HG02840 (cell line): ENCODE results near the gene POLRMT.

Source experiments
- ATAC-seq: cut with Tn5 transposase; IDR thresholded peaks from one replicate; pipeline ENCODE4 v1.9.1; 2021; ENCODE audit warnings: mild to moderate bottlenecking, moderate library complexity, moderate number of reproducible peaks; ENCODE audit not compliant: unreplicated experiment, low FRiP score

The POLRMT gene

DNA sequence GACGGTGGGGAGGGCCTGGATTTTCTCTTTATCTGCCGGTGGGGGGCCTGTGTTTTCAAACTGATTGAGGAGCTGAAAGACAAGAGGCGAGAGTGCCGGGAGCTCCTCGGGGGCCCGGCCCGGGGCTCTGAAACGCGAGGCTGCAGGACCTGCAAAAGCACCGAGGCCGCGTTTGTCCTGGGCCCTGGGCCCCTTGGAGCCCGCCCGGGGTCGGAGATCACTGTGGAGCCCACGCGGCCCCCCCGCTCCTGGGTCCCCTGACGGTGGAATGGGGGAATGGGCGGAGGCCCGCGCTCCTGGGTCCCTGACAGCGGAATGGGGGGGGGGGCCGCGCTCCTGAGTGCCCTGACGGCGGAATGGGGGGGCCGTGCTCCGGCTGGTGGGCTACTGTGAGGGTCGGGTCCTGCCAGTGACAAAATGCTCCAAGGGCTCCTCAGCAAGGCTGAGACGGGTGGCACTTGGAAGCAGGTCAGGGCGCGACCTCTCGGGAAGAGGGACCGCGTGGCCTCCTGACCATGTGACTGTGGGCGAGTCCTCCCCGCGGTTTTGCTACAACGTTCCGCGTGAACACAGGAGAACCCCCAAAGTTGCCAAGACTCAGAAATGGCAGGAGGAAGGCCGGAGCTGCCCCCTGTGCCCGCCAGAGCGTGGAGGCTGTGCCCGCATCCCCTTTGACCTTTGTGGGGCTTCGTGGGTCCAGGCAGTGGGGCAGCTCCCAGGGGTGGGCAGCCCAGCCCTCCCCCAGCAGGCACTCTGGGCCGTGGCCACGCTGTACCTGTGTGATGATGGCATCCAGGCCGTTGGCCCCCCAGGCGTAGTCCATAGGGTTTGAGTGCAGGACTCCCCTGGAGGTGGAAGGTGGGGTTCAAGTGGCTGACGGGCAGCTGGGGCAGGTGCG, 15.8 kb upstream of the POLRMT start:
- ATAC-seq: no peak

DNA sequence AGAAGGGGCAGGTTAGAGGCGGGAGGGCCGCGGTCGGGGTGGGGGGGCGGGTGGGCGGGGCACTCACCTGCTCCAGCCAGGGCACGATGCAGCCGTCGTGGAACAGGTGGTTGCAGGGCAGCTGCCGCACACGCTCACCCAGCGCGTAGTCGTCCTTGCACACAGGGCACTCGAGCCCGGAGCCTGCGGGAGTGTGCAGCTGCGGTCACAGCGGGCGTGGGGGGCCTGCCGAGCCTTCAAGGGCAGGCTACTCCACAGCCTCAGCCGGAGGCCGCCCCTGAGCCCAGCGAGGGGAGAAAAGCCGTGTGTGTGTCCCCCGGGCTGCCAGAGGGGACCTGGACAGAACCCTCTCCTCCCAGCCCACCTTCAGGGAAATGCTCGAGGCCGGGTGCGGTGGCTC, 15.0 kb upstream of the POLRMT start:
- ATAC-seq: no peak

DNA sequence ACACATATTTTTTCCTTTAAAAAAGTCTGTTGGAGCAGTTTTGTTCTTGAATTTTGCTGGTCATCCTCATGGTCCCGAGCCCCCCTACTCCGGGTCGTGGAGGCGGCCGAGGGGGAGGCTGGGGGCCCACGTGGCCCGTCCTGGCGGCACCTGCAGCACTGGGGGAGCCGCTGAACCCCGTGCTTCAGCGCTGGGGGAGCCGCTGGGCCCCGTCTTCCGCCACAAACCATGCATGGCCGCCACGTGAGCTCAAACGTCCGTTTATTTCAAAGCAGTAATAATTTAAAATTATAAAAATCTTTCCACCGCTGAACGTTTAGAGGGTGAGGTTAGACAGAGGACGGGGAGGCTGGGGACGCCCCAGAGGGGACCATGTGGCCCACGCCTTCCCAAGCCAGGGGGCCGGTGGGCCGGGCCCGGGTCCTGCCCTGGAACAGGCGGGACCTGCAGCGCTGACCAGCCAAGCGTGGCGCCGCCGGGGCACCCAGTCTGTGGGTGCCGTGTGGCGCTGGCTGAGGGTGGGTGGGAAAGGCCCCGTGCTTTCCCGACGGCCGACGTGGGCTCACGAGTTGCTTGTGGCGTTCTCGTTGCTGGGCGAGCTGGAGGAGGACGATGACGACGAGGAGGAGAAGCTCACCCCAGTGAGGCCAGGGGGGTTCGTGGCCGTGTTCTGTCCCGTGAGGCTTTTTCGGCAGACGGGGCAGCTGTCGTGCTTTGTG, 14.4 kb upstream of the POLRMT start:
- ATAC-seq: no peak

DNA sequence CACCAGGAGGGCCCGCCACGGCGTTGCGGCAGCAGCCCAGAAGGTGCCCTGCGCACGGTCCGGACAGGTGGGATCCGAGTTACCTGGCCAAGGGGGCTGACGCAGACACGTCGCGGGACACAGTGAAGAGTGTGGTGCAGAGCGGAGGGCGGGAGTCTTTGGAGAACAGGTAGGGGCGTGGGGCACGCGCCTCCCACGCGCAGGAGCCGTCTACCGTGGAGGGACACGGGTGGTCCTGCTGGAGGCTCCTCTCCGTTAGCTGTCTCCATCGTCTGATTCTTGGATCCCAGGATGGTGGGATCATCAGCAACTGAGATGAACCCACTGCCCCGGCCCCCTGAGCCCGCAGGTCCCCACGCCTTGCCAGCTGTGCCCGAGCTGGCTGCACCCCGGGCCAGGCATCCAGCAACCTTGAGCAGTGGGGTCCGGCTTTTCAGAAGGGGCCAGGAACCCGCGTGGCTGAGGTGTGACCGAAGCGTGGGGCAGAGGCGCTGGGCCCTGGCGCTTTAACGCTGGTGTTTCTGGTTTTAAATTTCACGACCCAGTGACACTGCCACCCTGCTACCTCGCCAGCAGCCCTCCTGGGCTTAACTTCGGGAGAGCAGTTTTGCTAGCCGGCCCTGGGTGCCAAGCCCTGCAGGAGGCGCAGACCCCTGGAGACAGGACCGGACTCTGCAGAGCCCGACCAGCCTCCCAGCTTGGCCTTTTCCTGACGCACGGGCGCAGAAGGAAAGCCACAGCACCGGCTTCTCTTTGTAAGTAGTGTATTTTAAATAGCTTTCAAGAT, 13.6 kb upstream of the POLRMT start:
- no peak for ATAC-seq

DNA sequence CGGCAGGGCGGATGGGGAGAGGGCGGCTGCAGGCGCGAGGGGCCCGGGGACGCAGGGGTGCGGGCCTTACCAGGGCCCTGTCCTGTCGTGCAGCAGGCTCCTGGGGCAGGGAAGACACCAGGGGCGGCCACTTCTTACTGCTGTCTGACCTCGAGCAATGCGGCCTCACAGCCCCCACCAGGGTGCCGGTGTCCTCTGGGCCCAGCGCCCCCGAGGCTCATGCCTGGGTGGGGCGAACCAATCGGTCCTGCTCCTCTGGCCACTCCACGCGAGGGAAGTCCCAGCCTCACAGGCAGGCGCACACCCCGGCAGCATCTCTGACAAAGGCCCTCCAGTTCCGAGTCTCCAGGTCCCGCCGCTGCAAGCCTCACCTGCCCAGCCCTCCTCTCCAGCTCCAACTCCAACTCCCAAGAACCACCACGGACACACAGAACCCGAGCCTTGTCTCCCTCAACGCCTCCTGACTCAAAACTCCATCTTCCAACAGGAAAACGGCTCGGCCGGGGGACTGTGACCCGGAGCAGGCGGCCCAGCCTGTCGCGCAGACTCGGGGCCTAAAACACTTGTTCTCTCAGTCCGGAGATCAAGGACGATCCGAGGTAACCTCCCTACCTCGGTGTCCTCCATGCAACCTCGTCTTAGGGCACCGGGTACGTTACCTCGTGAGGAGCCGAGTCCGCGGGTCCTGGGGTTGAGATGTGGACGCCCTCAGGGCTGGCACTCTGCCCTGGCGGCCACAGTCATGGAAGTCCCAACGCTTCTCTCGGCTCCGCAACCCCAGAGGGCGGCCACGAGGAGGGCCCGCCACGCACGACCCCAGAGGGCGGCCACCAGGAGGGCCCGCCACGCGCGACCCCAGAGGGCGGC, 12.8 kb upstream of the POLRMT start:
- no peak for ATAC-seq

DNA sequence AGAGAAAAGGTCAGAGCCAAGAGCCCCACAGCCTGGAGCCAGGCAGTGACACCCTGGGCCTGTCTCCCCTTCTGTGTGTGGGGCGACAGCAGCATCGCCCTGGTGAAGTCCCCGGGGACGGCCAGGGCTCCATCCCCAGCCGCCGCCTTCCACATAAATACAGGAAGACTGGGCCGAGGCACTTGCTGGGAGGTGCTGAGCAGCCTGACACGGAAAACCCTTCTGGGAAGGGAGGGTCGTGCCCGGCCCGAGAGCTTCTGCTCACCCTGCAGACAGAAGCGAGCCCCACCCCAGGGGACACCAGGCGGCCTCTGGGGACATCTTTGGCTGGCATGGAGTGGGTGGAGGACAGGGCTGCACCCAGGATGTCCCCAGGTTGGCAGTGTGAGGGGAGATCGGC, 11.5 kb upstream of the POLRMT start:
- no peak for ATAC-seq

DNA sequence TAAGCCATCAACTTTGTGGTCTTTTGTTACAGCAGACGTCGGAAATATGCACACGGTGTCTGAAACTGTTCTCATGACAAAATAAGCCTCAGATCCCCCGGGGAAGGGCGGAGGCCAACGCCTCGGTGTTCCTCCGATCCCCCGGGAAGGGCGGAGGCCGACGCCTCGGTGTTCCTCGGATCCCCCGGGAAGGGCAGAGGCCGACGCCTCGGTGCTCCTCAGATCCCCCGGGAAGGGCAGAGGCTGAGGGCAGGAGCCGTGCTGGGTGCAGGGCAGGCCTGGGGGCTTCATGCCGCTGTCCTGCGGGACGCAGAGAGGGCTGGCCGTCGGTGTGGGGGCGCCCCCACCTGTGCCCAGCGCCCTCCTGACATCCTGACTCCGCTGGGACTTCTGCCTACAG, 11.0 kb upstream of the POLRMT start:
- ATAC-seq: no peak

DNA sequence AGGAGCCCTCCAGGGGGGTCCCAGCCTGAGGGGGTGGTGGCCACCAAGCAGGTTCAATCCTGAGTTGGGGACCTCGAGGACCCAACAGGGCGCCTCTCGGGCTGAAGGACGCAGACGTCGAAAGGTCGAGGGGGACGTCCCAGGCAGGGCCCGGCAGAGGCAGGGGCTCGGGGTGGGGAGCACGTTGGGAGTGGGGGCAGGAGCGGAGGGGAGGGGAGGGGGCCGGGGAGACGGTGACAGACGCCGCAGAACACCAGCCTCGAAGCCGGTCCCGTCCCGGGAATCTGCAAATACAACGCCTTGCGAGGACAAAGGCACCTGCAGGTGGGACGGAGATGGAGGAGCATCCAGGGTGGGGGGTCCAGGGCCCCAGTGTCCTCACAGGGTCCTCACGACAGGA, 10.4 kb upstream of the POLRMT start:
- ATAC-seq: no peak

DNA sequence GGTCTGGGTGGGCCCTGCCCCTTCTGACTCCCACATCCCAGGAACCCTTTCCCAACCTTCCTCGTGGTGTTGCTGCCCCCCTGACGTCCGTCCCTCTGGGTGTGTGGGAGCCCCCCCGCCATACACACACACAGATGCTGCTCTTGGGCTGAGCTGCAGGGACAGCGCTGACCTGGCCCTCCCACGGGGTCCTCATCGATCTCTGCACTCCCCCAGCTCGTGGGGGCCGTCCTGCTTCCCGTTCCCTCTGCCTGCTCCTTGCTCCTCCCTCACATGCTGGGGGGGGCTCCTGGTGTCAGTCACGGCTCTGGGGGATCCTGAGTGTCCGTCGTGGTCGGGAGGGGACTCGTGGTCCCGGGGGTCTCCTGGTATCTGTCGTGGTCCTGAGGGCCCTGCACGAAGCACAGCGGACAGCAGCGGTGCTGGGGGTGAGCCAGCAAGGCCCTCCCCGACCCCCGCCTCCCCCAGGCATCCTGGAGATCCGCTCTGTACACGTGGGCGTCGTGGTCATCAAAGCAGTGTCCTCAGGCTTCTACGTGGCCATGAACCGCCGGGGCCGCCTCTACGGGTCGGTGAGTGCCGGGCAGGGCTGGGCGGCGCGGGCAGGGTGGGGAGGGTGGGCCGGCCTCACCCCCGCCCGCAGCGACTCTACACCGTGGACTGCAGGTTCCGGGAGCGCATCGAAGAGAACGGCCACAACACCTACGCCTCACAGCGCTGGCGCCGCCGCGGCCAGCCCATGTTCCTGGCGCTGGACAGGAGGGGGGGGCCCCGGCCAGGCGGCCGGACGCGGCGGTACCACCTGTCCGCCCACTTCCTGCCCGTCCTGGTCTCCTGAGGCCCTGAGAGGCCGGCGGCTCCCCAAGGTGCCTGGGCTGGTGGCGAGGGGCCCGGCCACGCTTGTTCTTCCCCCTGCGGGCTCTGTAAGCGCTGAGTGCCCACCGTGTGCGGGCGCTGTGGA, 9.7 kb upstream of the POLRMT start:
- ATAC-seq: no peak

DNA sequence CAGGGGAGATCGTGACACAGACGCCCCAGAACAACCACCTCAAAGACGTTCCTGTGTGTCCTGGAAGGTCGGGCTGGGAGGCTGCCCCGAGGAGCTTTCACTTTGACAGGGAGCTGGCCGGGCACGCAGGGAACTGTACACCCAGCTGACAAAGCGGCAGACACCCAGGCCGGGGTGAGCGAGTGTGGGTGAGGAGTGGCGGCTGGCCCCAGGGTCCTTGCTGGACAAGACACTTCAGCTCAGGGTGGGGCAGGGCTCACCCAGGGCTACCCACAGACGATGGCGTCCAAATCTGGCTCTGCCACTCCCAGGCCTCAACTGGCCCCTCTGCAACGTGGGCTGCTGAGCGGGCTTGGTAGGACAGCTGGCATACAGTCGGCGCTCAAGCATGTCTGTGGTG, 8.4 kb upstream of the POLRMT start:
- ATAC-seq: no peak

DNA sequence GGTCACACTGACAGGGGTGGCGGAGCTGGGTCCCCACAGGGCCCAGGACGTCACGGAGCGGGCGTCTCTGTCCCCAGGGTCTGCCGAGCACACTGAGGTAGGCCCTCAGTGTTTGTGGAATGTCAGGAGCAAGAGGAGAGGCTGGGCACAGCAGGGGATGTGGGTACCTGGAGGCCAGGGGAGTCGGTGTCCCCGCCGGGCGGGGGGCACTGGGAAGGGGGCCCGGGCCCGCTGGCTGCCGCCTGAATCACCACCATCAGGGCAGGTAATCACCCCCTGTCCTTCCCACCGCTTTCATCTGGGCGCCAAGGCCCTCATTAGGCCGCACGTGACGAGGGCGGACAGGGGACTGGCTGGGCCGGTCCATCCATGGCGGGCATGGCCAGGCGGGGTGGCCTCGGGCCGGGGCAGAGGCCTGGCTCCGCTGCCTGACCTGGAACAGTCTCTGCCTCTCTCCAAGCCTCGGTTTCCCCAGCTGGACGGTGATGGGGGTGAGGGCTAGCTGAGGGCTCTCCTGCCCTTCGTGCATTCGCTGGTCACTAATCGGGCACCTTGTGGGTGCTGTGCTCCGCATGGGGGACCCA, 7.4 kb upstream of the POLRMT start:
- ATAC-seq: no peak

DNA sequence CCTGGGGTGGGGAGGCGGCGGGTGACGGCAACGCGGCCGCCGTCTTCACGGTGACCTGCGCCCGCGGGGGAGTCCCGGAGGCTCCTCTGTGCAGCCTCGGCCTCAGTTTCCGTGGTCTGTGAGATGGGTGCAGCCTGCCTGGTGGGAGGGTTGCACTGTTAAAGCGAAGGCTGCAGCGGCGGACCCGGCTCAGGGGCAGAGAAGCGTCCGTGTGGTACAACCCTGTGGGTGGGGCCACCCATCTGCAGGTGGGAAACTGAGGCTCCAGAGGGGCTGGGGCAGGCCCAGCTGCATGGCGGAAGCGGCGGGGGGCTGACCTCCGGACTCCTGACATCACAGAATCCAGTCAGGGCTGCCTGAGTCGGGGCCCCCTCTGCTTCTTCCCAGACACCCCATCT, 6.8 kb upstream of the POLRMT start:
- ATAC-seq: no peak

DNA sequence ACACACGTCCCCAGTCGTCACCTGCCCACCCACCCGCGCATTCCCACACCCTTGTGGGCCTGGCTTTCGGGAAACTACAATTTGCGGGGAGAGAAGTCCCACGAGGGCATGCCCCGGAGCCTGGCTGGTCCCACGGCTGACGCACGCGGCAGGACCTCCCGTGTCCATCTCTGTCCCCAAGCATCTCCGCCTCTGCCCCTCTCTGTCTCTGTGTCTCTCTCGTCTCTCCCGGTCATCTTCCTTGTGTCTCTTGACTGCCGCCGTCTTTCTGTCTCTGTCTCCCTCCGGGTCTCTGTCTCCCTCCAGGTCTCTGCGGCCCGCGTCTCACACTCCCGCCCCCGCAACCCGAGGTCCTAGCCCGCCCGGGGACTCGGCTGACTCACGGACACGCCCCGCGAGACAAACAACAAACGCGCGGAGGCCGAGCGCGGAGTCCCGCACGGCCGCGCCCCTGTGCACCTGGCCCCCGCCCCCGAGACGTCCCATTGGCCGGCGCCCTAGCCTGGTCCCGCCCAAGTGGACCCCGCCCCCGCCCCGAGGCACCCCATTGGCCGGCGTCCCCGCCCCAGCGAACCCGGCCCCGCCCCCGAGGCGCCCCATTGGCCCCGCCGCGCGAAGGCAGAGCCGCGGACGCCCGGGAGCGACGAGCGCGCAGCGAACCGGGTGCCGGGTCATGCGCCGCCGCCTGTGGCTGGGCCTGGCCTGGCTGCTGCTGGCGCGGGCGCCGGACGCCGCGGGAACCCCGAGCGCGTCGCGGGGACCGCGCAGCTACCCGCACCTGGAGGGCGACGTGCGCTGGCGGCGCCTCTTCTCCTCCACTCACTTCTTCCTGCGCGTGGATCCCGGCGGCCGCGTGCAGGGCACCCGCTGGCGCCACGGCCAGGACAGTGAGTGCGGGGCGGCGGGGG, 6.2 kb upstream of the POLRMT start, which contains the start of gene FGF22:
FGF22 (plus strand) TSS at position 627 of the 908 bp plus-strand sequence; CDS start at position 674, 47 bp downstream.
- no peak for ATAC-seq

DNA sequence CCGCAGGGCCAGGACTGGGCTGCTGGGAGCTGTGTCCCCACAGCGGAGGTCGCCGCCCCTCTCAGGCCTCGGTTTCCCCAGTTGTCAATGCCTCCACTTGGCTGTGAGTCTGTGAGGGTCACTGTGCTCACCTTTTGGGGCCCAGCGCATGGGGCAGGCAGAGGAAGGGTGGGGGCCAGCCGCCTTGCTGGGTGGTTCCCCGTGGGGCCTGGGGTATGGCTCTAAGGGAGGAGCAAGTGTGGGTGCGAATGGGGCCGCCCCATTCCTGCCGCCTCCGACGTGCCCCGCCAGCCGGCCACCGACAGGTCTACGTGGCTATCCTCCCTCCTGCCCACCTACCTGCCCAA, 5.5 kb upstream of the POLRMT start:
- no peak for ATAC-seq

DNA sequence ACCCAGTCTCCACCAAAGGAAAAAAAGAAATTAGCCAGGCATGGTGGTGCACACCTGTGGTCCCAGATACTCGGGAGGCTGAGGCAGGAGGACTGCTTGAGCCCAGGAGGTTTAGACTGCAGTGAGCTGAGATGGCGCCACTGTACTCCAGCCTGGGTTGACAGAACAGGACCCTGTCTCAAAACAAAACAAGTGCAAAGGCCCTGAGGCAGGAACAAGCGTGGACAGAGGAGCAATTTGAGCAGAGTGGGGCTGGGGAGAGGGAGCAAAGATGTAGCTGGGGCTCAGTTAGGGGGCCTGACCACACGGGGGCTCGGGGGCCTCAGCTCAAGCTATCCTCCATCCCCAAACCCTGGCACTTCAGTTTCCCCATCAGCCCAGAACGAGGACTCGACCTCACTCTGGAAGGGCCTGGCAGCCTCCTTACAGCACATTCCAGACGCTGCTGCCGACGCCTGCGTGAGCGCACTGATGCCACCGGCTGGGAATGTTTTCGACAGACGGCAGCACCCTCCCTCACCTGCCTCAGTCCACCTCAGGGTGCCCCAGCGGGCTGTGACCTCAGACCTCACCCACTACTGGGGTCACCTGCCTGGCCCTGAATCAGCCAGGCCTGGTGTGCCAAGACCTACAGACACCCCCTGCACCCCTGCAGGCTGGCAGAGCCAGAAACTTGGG, 1.8 kb upstream of the POLRMT start:
- ATAC-seq: no peak

DNA sequence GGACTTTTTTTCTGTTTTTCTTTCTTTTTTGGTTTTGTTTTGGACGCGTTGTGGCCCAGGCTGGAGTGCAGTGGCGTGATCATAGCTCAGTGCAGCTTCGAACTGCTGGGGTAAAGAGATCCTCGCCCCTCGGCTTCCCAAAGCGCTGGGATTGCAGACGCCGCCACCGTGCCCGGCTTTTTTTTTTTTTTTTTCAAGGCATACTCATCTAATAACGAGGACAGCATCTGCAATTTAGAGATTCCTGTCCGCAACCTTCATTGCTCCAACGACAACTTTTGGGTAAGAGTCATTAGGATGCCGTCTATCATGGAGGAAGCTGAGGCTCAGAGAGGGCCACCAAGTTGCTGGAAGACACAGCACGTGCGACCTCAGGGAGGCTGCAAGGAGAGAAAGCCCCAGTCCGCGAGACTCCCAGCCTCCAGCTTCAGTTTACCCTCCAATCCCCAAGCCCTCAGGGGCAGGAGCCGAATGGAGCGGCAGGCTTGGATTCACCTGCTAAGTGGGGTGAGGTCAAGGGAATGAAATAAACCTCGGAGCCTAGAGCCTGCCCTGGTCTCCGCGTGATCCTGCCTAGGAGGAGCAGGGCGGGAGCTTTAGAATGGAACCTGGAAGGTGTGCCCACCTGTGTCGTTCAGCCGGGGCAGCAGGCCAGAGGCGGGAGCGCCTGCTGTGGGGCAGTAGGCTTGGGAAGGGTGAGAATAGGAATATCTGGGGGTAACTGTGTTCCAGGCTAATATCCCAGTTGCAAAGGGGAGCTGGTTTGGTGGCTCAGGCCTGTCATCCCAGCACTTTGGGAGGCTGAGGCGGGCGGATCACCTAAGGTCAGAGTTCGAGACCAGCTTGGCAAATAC, 676 bp upstream of the POLRMT start:
- ATAC-seq: no peak
